NOMO-1 treated with DMSO at 0.1 percent for 48 hours (cell line): Measurements from ENCODE around the gene ANKRD65.

Source experiments
- DNase-seq: peaks from one replicate; lab custom pipeline; 2025; ENCODE audit not compliant: unreplicated experiment; lab: John Stamatoyannopoulos, UW

ANKRD65 gene

DNA sequence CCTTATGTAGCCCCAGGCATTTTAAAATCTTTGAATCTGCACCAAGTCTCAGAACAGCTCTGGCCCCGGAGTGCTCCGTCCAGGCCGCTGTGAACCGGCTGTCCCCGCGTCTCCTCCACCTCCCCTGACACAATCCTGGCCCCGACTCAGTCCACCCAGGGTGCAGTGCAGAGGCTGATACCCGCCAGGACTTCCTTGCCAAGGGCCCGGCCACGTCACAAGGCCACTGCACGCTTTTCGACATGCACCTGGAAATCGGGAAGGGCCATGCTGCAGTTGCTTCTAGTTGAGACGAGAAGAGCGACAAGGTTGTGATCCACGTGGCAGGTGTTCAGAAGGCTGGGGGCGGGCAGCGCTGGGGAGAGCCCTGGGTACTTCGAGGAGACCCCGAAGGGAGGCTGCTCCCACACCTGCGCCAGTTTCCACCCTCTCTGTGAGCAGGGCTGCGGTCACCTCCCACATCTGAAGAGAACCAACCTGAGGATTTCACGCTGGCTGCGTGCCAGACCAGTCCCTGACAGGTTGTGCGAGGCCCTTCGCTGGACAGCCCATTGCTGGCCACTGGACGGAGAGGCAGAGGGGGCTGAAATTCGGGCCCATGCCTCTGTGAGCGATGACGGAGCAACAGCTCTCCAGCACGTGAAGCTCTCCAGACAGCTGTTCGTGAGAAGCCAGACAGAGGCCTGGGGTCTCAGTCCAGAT, 21.1 kb upstream of the ANKRD65 start:
- DNase-seq = no peak

DNA sequence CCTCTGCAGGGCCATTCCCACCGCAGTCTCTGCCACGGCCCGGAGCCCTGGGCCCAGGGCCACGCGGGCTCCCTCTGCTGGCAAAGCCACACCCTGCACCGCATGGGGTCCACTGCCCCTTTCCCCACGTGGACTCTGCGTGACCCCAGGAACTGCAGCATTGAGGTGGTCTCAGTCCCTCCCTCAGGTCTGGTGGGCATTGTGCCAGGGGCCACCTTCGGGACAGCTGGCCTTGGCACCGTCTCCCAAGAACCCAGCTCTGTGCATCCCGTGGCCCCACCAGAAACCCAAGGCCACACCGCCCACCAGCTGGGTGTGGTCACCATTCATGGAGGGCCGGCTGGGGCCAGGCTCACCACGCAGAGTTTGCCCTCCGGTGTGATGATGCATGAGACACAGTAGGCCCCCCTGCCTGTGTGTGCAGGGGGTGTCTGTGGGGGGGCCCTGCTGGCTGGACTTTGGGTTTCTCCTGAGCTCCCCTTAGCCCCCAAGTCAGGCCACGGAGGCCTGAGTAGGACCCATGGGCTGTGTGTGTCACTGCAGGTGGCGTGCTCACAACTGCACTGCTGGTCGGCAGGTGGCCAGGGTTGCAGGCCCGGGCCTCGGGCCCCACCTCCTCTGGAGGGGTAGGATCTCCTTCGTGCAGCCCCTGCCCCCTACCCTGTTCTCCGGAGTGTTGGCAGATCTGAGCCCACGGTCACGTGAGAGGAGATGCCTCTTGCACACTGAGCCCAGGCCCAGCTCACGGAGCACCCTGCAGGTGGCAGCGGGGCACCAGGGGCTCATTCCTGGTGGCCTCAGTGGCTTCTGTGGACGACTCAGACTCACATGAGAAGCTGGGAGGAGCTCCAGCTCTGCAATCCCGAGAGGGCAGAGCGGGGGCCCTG, 20.2 kb upstream of the ANKRD65 start:
- peak; percentile 20 for DNase-seq

DNA sequence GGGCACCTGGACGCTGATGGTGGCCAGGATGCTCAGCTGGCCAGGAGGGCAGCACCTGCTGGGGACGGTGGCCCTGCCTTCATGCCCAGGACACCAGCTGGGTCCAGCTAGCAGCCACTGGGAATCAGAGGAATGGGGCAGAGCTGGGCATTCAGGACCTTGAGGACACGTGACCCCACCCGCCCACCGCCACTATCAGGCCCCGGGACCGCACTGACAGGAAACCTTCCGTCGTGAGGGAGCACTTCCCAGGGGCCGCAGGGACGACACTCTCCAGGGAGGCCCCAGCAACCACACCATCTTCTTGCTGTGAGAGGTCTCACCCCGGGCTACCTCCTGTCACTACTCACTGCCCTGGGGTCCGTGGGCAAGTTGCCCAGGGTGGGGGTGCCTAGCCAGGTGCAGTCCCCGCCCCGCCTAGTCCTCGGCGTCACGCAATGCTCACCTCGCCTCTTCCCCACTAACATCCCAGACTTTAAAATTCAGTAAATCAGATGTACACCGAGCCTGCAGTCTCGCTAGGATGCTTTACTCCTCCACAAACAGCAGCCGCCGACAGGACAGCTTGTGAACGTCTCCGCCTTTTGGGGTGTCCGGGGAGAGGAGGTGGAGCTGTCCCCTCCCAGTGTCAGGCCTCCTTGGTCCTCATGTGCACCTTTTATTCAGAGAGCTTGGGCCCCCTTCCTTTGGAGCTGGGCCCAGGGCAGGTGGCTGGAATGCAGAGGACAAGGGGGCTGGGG, 19.4 kb upstream of the ANKRD65 start:
- DNase-seq = no peak

DNA sequence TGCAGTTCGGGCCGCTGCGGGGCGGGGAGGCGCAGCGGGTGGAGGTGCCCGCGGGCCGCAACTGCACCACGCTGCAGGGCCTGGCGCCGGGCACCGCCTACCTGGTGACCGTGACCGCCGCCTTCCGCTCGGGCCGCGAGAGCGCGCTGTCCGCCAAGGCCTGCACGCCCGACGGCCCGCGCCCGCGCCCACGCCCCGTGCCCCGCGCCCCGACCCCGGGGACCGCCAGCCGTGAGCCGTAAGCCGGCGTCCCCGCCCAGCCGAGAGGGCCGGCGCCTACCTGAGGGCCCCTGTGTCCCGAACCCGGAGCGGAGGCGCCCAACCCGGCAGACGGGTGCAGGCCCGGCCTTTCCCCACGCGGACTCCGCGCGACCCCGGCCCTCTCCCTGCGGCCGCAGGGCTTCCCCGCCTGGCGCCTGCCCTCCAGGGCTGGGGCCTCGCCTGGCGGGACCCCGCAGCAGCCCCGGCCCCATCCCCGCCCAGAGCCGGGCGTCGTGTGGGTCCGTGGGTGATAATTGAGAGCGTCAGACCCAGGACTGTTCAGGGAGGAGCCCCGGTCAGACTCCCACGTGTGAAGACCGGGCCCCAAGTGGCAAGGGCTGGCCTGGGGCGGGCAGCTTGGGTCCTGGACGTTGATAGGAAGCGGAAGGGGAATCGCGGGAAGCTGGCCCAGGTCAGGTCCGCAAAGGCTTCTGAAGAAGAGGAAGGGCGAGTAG, 18.6 kb upstream of the ANKRD65 start:
- DNase-seq = no peak

DNA sequence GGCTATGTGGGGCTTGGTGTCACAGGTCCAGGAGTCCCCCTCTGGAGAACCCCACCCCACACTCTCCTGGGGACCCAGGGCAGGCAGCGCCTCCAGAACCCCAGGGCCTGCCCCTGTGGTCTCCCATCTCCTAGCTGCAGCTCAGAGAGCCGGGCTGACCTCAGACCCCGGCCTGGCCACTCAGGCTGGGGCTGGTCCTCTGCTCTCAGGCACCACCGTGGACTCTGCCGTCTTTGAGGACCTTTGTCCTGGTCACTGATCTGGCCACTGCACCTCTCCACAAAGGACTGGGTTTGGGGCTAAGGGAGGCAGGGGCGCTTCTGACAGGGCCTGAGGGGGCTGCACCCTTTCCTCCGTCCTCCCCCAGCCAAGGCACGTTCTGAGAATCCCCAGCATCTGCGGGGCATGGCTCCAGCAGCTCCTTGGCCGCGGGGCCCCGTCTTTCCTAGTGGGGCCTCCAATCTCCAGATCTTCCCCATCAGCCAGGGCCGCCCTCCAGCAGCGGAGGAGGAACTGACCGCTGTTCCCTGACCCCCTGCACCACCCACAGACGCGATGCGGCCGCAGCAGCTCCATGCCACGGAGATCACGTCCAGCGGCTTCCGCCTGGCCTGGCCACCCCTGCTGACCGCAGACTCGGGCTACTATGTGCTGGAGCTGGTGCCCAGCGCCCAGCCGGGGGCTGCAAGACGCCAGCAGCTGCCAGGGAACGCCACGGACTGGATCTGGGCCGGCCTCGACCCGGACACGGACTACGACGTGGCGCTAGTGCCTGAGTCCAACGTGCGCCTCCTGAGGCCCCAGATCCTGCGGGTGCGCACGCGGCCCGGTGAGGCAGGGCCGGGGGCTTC, 17.7 kb upstream of the ANKRD65 start:
- DNase-seq = no peak

DNA sequence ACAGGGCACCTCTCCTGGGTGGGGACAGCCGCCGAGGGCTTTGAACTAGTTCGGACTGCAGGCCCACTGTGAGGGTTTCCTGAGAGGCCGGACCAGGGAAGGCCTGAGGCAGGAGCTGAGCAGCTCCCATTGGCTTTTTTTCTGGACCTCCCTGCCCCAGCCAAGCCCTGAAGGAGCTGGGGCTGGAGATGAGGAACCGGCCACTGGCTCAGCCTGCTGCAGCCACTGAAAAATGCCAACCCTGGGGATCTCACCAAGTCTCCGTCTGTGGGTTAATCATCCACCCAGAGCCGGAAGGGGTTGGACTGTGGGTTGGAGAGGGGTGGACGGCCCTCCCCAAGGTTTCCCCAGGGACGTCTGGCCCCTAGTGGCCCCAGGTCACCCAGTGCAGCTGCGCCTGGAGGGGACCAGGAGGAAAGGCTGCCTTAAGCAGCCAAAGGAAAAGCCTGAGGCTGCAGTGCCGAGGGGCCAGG, 16.9 kb upstream of the ANKRD65 start:
- DNase-seq = peak; percentile 31

DNA sequence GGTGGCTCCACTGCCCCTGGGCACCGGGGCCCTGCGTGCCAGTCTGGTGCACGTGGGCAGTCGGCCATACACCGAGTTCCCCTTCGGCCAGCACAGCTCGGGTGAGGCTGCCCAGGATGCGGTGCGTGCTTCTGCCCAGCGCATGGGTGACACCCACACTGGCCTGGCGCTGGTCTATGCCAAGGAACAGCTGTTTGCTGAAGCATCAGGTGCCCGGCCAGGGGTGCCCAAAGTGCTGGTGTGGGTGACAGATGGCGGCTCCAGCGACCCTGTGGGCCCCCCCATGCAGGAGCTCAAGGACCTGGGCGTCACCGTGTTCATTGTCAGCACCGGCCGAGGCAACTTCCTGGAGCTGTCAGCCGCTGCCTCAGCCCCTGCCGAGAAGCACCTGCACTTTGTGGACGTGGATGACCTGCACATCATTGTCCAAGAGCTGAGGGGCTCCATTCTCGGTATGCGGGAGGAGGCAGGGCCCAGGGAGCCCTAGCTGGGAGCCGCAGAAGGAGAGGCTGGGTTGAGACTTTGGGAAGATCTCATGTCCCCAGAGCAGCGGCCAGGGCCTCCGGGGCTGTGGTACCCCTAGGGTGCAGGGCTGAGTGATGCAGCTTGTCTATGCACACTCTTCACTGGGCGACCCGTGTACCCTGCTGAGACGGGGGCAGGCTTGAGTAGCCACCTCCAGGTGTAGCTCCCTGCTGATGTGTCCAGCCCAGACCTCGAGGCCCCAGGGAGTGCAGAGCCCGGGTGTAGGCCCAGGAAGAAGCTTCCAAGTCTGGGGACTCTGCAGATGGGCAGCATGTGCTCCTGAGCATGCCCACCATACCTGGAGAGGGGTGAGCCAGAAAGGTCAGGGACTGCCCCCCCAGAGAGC, 16.2 kb upstream of the ANKRD65 start:
- no peak for DNase-seq

DNA sequence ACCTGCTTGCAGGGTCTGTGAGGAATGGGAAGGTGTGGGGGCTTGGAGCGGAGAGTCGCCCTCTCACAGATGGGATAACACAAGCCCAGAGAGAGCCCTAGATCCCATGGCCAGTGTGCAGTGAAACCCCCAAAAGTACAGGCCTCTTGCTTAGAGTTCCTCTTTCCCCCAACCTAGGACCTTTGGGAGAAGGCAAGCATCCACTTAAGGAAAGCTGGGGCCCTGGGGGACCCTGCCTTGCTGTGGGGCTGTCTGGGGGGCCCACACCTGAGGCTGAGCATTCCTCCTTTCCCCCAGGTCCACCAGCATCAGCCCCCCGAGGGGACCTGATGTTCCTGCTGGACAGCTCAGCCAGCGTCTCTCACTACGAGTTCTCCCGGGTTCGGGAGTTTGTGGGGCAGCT, 15.6 kb upstream of the ANKRD65 start:
- DNase-seq = no peak

DNA sequence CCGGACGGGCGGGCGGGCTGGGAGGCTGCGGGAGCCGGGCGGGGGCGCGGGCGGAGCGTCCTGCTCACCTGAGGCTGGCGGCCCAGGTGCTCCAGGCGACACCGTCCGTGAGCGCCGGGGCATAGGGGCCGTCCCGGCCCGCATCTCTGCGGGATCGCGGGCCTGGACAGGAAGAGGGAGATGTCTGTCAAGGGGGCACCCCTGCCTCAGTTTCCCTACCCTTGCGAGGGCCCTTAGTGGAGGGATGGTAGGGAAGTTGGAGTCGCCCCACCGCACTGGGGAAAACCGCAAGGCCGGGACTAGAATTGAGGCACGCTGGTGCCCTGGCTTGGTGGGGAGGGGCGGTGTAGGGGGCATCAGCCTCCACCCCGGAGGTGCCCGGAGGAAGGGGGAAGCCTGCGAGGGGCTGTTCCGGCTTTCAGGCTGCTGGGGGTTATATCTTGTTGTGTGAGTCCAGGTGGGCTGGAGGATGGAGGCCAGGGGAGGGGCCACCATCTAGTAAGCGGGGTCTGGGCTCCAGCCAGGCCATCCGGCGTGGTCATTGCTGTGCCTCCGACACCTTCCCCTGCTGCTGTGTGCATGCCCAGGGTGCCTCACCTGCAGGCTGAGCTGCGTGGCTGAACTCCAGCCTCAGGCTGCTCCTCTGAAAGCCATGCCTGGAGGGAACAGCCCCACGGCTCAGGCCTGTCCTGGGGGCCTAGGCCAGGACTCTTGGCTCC, 15.0 kb upstream of the ANKRD65 start:
- DNase-seq = no peak

DNA sequence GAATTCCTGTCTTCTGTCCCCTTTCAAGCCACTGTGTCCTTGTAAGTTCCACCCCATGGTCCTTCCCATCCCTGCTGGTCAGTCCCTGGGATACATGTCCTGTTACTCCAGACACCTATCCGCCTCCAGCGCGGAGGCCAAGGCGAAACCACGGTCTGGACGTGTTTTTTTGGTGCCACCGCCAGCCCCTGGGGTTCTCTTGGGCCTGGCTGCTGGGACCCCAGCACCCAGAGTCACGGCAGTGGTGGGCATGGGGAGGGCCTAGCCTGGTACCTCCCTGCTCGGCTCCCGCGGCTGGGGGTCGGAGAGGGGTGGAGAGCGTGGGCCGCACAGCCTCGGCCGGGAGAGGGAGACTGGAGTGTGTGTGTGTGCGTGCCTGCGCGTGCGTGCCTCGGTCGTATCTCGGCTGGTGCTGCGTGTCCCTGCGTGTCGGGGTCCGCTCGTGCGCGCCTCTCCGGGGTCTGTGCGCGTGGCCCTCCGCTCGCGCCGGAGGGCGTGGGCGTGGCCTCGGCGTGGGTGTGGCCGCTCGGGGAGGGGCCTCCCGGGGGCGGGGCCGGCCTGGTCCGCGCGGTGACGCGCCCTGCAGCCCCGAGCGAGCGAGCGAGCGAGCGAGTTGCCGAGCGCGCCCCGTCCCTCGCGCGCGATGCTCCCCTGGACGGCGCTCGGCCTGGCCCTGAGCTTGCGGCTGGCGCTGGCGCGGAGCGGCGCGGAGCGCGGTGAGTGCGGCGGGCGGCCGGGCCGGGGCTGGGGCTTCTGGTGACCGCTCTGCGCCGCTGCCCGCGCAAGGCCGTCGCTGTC, 14.2 kb upstream of the ANKRD65 start, which contains the start of gene VWA1:
TSS of gene VWA1 (plus strand) at position 585 of the 798 bp plus-strand sequence. CDS start at position 644, 59 bp downstream.
- DNase-seq = peak; percentile 15

DNA sequence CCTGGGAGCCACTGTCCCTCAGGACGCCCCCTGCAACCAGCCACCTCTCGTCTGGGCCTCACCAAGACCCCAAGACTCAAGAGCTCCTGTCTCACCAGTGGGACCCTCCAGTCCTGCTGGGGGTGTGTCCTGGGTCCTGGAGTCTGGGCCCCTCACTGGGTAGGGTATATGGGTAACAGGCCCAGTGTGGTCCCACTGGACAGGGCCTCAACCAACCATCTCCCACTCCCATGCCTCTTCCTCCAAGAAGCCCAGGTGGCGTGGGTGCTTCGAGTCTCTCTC, 13.7 kb upstream of the ANKRD65 start:
- DNase-seq = no peak

DNA sequence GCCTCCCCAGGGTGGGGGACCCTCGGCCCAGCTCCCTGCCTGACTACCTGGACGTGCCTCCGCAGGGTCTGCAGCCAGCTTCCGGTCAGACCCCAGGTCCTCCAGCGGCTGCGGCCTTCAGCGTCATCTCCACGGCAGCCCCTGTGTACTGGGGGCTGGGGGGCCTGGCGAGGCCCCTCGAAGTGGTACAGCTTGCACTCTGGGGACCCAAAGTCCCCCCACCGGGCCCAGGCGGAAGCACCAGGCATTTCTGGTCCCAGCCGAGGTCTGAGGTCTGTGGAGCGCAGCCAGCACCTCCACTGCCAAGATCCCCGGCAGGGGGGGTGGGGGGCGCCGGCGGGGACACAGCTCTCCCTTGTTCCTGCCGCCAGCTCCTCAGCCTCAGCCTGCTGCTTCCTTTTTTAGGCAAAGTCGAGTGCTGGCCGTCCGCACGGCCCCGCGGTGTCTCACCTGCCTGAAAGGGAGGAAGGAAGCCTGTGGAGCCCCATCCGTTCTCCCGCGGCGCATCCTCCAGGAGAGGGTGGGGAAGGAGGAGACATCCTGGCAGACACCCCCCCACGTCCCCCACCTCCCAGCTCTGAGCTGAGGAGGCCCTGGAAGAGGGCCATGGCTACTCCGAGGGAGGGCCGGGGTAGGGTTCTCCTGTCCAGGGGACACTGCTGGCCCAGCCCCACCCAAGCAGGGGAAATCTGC, 13.2 kb upstream of the ANKRD65 start:
- no peak for DNase-seq

DNA sequence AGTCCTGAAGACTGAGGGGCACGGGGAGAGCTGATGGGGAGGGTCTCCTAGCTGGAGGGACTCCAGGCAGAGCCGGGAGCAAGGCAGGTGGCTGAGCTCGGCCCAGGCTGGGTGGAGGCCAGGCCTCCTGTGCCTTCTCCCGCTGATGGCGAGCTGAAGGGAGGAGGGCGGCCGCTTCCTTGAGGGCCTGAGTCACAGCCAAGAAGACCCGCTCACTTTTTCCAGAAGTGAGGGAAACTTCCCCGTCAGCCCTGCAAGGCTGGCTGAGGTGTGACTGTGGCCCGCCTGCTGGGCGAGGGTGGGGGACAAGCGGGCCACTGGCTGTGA, 12.7 kb upstream of the ANKRD65 start:
- no peak for DNase-seq

DNA sequence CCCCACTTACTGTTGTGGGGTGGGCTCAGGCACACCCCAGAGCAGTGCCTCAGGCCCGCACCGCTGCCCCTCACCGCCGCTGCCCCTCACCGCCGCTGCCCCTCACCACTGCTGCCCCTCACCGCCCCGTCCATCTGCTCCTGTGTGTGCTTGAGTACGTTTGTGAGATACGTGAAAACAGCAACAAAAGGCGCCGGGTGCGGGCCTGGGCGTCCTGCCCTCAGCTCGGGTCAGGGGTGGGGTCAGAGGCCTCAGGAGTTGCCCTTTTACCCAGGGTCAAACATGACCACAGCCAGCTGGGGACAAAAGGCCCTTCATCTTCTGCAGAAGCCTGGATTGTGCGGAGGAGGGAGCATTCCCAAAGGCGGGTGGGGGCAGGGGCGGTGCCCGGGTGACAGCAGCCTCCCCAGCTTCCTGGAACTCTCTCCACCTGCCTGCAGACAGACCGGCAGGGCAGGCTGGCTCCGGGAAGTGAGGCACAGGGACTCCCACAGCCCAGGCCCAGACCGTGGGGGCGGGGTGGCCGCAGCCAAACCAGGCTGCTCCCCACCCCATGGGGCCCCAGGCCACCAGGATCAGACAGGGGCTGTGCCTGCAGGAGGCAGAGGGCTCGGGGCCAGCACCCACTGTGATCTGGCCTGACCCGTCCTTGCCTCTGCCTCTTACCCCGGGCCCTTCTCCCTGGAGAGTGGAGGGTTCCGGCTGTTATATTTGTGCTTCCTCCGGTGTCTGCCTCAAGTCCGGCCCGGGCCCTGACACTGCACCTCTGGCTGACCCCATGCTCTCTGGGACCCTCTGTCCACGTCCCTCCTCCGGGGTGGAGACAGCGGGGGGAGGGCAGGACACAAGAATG, 12.1 kb upstream of the ANKRD65 start:
- no peak for DNase-seq

DNA sequence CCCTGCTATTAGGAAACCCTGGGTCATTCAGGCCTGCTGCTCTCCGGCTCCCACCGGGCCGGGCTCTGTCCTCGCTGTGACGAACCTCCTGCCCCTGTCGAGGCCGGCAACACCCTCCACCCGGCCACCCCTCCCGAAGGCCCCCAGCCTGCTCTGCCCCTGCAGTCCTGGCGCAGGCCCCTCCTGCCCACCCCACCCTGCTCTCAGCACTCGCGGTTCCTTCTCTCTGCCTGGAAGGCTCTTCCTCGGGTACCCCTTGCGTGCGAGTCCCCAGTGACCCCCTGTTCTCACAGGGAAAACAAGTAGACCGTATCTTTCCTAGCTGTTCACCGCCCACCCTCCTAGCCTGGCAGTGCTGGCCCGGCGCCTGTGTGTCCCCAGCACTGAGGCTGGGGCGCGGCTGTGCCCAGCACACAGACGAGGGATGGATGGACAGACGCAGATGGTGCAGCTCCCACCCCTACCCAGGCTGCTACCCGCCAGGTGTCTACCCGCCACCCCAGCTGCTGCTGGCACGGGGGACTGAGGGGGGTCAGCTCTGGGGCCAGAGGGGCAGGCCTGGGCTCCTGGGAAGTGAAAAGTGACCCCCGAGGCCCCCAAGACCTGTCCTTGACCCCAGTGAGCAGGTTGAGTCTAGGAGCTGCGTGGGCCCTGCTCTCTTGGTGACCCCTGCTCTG, 11.3 kb upstream of the ANKRD65 start:
- DNase-seq = no peak

DNA sequence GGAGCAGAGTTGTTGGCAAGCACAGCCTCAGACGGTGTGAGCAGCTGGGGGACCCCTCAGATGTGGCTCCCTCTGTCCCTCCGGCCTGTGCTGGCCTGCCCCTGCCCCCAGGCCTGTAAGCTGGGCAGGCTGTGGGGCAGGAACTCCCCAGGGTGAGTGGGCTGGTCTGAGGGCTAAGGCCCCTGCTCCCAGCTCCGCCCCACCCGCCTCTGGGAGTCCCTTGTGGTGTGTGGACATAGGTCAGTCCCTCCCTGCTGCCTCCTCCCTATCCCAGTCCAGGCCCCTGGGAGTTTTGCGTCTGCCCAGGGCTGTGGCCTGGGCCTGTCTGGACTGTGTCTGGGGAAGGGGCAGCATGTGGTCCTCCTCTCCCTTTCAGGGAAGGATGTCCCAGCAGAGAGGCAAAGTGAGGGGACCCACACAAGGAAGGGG, 10.8 kb upstream of the ANKRD65 start:
- DNase-seq = no peak
